A673 (cell line): Measurements from ENCODE around the gene FAM222B.

ENCODE experiments used
- EZH2 ChIP-seq: fragments of 200-600 bp; sonication (generic); IDR thresholded peaks from 2 replicates; pipeline ENCODE4 v1.6.1; 2017; ENCODE audit warnings: borderline replicate concordance, low read depth, mild to moderate bottlenecking, mixed read lengths, antibody characterized with exemption, low read length; ENCODE audit not compliant: poor library complexity, severe bottlenecking
- TF ChIP-seq, protein P1 (sequence below): fragments of 300-800, 200-600 bp; sonication (generic); conservative IDR thresholded peaks from 2 replicates; pipeline ENCODE4 v1.5.1; 2017; ENCODE audit warnings: low read depth, mild to moderate bottlenecking, antibody characterized with exemption, low read length, moderate library complexity, mixed read lengths

DNA sequence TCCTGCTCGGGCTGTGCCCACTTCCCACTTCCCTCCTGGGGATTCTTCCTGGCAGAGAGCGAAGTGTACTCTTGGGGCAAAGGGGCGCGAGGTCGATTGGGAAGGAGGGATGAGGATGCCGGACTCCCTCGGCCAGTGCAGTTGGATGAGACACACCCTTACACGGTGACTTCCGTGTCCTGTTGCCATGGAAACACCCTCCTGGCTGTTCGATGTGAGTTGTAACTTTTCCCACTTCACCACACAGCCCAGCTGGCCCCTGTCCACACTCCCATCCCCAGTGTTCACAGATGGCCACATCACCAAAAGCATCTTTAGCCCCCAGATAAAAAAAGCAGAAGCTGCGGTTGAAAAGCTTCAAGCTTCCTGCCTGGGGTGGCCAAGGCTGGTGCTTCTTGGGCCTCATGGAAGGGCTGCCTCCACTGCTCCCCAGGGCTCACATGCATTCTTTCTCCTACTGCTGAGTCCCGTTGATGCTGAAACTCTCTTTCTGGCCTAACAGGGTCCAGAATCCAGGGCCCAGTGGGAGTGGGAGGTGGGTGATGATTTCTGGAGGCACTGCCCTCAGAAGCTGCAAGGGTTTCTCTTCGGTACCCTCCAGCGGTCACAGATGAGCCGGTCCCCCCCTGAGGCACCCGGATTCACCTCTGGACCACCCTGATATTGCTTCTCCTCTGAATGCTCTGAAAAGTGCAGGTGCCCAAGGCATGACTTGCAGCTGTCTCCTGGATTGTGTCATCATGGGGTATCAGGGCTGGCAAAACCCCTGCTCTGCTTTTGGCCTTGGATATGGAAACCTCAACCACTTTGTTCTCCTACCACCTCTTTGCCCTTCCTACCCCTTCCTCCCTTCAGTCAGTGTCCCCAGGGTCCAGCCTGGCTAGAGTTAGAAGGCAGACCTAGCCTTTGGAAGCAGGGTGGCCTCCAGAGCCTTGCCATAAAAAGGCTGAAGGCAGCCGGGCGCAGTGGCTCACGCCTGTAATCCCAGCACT lies 100.9 kb downstream of the FAM222B start:
- TF ChIP-seq, protein P1, sequence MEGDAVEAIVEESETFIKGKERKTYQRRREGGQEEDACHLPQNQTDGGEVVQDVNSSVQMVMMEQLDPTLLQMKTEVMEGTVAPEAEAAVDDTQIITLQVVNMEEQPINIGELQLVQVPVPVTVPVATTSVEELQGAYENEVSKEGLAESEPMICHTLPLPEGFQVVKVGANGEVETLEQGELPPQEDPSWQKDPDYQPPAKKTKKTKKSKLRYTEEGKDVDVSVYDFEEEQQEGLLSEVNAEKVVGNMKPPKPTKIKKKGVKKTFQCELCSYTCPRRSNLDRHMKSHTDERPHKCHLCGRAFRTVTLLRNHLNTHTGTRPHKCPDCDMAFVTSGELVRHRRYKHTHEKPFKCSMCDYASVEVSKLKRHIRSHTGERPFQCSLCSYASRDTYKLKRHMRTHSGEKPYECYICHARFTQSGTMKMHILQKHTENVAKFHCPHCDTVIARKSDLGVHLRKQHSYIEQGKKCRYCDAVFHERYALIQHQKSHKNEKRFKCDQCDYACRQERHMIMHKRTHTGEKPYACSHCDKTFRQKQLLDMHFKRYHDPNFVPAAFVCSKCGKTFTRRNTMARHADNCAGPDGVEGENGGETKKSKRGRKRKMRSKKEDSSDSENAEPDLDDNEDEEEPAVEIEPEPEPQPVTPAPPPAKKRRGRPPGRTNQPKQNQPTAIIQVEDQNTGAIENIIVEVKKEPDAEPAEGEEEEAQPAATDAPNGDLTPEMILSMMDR = no peak
- TF ChIP-seq EZH2 = no peak
